Endothelial cell of umbilical vein (primary cell): ENCODE results near the gene FOXD2. TPM values are rescaled to one million over a fixed set of nuclear protein-coding genes. Genes with fewer than 3 reads are reported as not detected.

ENCODE experiments used
- BruUV-seq: library from RNA; stranded (reverse); fragments of 400-500 nt; replicated peaks from 2 replicates; lab custom pipeline; 2021; lab: Mats Ljungman, UMichigan
- CTCF ChIA-PET: fragments of 300-600, 350-600 bp; sonication (Branson Sonifier 250); formaldehyde crosslinking; loops from one replicate; lab custom pipeline; 2021; ENCODE audit warnings: antibody characterized with exemption, inconsistent platforms; lab: Charles Lee
- POLR2A ChIA-PET: fragments of 300-600, 350-600 bp; sonication (Branson Sonifier 250); formaldehyde crosslinking; loops from one replicate; lab custom pipeline; 2021; ENCODE audit warnings: antibody characterized with exemption, inconsistent platforms; lab: Charles Lee
- DNase-seq: peaks from one replicate; pipeline ENCODE4 v3.0.0-alpha.2; 2011; ENCODE audit warnings: low read depth, low spot score
- FAIRE-seq: peaks from 2 replicates; lab custom pipeline; 2011; peaks lifted over from hg19 to GRCh38; lab: Jason Lieb, UNC
- H2AFZ ChIP-seq: 2 replicates; pipeline ENCODE4 v1.6.0; 2012; ENCODE audit warnings: low read depth, low read length, control low read depth, inconsistent platforms
- H3K27ac ChIP-seq: 2 replicates; pipeline ENCODE4 v1.5.1; 2011; ENCODE audit warnings: low read depth, mild to moderate bottlenecking, control low read depth, low read length, moderate library complexity; ENCODE audit not compliant: insufficient read depth
- H3K27me3 ChIP-seq, 2 experiments: 2 replicates each; pipeline versions ENCODE4 v1.6.0 to v1.6.1; 2011; ENCODE audit warnings: low read length in 2 of 2, mixed read lengths in 1 of 2; ENCODE audit not compliant: control insufficient read depth in 2 of 2, insufficient read depth in 2 of 2
- H3K36me3 ChIP-seq, 2 experiments: 2 replicates in 1 of 2; 3 replicates in 1 of 2; pipeline ENCODE4 v1.5.1; 2011; ENCODE audit warnings: low read length in 2 of 2, mild to moderate bottlenecking in 1 of 2, moderate library complexity in 1 of 2; ENCODE audit not compliant: control insufficient read depth in 2 of 2, insufficient read depth in 2 of 2; ENCODE audit errors: extremely low read depth in 1 of 2
- H3K4me1 ChIP-seq: 3 replicates; pipeline ENCODE4 v1.5.1; 2011; ENCODE audit warnings: mild to moderate bottlenecking, low read length; ENCODE audit not compliant: control insufficient read depth, insufficient read depth; ENCODE audit errors: extremely low read depth
- H3K4me2 ChIP-seq: 2 replicates; pipeline ENCODE4 v1.6.1; 2011; ENCODE audit warnings: low read length, control low read depth, mixed read lengths; ENCODE audit not compliant: insufficient read depth
- H3K4me3 ChIP-seq, 3 experiments: fragments of 200-600 bp in 1 of 3; sonication (generic), shearing (Covaris generic) in 1 of 3; replicated peaks in 1 of 3; 2 replicates each; pipeline ENCODE4 v1.5.1; 2011 to 2016; ENCODE audit warnings: control low read depth in 3 of 3, low read length in 3 of 3, mild to moderate bottlenecking in 2 of 3, inconsistent platforms in 1 of 3, low read depth in 1 of 3, moderate library complexity in 1 of 3; ENCODE audit not compliant: insufficient read depth in 1 of 3
- H3K79me2 ChIP-seq: 2 replicates; pipeline ENCODE4 v1.6.0; 2012; ENCODE audit warnings: low read length, inconsistent platforms; ENCODE audit not compliant: control insufficient read depth, insufficient read depth
- H3K9ac ChIP-seq: replicated peaks from 2 replicates; pipeline ENCODE3; 2011; ENCODE audit warnings: low read length, control low read depth; ENCODE audit not compliant: insufficient read depth; ENCODE audit errors: extremely low read depth
- H3K9me1 ChIP-seq: replicated peaks from 3 replicates; pipeline ENCODE4 v1.6.0; 2011; ENCODE audit warnings: mild to moderate bottlenecking, low read length; ENCODE audit not compliant: control insufficient read depth, insufficient read depth; ENCODE audit errors: extremely low read depth
- H3K9me3 ChIP-seq: replicated peaks from 2 replicates; pipeline ENCODE4 v1.5.1; 2012; ENCODE audit warnings: low read length, inconsistent platforms; ENCODE audit not compliant: control insufficient read depth, insufficient read depth
- H4K20me1 ChIP-seq: replicated peaks from 2 replicates; pipeline ENCODE3; 2011; ENCODE audit warnings: mild to moderate bottlenecking, low read length; ENCODE audit not compliant: control insufficient read depth, insufficient read depth; ENCODE audit errors: extremely low read depth
- CTCF ChIP-seq, 2 donors: IDR thresholded peaks; 1 replicate in 1 of 2; 2 replicates in 1 of 2; pipeline ENCODE4 v1.5.1; 2011; ENCODE audit warnings: low read length in 2 of 2, mild to moderate bottlenecking in 2 of 2, moderate library complexity in 2 of 2, control low read depth in 1 of 2, inconsistent platforms in 1 of 2, low read depth in 1 of 2; ENCODE audit not compliant: insufficient read depth in 1 of 2; ENCODE audit errors: extremely low read depth in 1 of 2
- EZH2 ChIP-seq: IDR thresholded peaks from 2 replicates; pipeline ENCODE4 v1.6.1; 2012; ENCODE audit warnings: borderline replicate concordance, low read depth, mild to moderate bottlenecking, moderate library complexity, low read length, inconsistent platforms; ENCODE audit not compliant: severe bottlenecking
- FOS ChIP-seq: IDR thresholded peaks from 2 replicates; pipeline ENCODE4 v1.6.1; 2011; ENCODE audit warnings: mild to moderate bottlenecking, low read length, moderate library complexity, borderline replicate concordance; ENCODE audit not compliant: insufficient read depth
- GATA2 ChIP-seq: IDR thresholded peaks from 2 replicates; pipeline ENCODE4 v1.7.0; 2011; ENCODE audit warnings: low read depth, mild to moderate bottlenecking, moderate library complexity, mixed read lengths, low read length; ENCODE audit not compliant: insufficient read length, insufficient read depth
- JUN ChIP-seq: IDR thresholded peaks from 2 replicates; pipeline ENCODE4 v1.6.1; 2011; ENCODE audit warnings: borderline replicate concordance, low read depth; ENCODE audit not compliant: insufficient read length, insufficient read depth
- MYC ChIP-seq: IDR thresholded peaks from one replicate; pipeline ENCODE4 v1.6.1; 2011; ENCODE audit warnings: mild to moderate bottlenecking, low read depth, low read length
- POLR2A ChIP-seq: IDR thresholded peaks from 2 replicates; pipeline ENCODE4 v1.6.1; 2012; ENCODE audit warnings: low read depth, mild to moderate bottlenecking, control low read depth, low read length
- POLR2AphosphoS5 ChIP-seq: IDR thresholded peaks from 2 replicates; pipeline ENCODE4 v1.6.1; 2012; ENCODE audit warnings: low read depth, mild to moderate bottlenecking, control low read depth, low read length, moderate library complexity; ENCODE audit not compliant: insufficient read depth
- dilution Hi-C: fragments of 300-500 bp; cut with MboI; formaldehyde crosslinking; loops from one replicate; pipeline ENCODE4 v1.15.0; 2019; ENCODE audit warnings: low sequenced_read_pairs; ENCODE audit not compliant: extremely low pct_ligation_motif_present
- intact Hi-C: fragments of 100-400 bp; cut with micrococcal nuclease; formaldehyde crosslinking; loops from one replicate; pipeline ENCODE4 v1.10.0; 2022
- polyA plus RNA-seq, 4 experiments: library from polyadenylated mRNA; depleted of rRNA in 3 of 4; stranded (reverse) in 3 of 4; unstranded in 1 of 4; fragments of >200 nt; gene quantifications; 2 replicates each; pipeline versions ENCODE4 v1.2.1 to v1.2.3, GENCODE V29; 2011 to 2012; ENCODE audit warnings: missing spikeins in 1 of 4
- total RNA-seq: library from RNA; stranded (reverse); gene quantifications from 2 replicates; pipeline ENCODE4 v1.2.3, GENCODE V29; 2021
- TF ChIP-seq, protein P1 (sequence below): IDR thresholded peaks from 2 replicates; pipeline ENCODE4 v1.6.1; 2011; ENCODE audit not compliant: insufficient read depth, insufficient read length

FOXD2 gene
- total and polyA plus RNA-seq, 2 donors (not counting 3 experiments of a cell fraction or from before 2014, with no cell fraction given), result 0.01 to 0.09 TPM

DNA sequence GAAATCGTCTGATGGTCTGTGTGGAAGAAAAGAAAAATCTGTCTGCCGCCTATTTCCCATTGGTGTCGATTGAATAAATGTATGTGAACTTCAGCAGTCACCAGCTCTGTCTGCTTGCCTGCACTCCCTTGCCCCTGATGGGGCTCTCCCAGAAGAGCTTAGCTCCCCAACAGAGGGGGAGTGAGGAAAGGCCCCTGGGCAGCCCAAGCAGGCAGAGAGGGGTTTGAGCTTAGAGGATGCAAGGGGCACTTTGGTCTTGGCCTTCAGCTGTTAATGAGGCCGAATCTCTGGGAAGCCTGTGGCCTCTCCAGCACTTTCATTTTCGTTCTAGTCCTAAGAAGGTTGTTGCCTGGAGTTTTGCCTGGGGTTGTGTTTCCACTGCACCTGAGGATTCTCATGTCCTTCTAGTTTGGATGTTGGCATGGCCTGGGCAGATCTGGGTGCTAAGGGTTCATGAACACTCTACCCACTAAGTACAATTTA lies 2.8 kb downstream of the FOXD2 start:
- ChIA-PET CTCF (interaction anchor here (0.6 to 3.4 kb wide), 7 partner anchors 8 to 286 kb away, joined by 3 to 27 read pairs (median 5); no protein-coding TSS in a partner anchor), POLR2A (no interaction called here)
- Histone ChIP-seq H4K20me1 (peaks cover 2% of the 10 kb centered on the region), H2AFZ (no peak overlapping the region), H3K9me3 (no peaks in the 10 kb centered on the region), H3K4me3 (no peak overlapping the region), H3K9me1 (no peaks in the 10 kb centered on the region), H3K27ac (no peak overlapping the region), H3K36me3 (no peaks in the 10 kb centered on the region), H3K4me2 (no peak overlapping the region), H3K27me3 (peaks cover 61 to 73% of the 10 kb centered on the region in 2 experiments), H3K4me1 (peaks cover 9% of the 10 kb centered on the region), H3K9ac (no peak overlapping the region), H3K79me2 (no peaks in the 10 kb centered on the region)
- DNase-seq (no peak), FAIRE-seq (no peak)
- intact Hi-C loops (no loop called here), dilution Hi-C loops (no loop called here)
- no TSS peak for BruUV-seq
- TF ChIP-seq GATA2 (no peak), CTCF (IDR thresholded peaks at IDR 0.05; ENCODE audit: extremely low read depth in 1 of 2, insufficient read depth in 1 of 2, low read depth in 1 of 2, low read length in 2 of 2) (no peak), FOS (no peak), POLR2AphosphoS5 (no peak), EZH2 (no peak), POLR2A (no peak), MYC (no peak), JUN (no peak)
- TF ChIP-seq, protein P1, sequence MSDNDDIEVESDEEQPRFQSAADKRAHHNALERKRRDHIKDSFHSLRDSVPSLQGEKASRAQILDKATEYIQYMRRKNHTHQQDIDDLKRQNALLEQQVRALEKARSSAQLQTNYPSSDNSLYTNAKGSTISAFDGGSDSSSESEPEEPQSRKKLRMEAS, result no peak
